Lower lobe of right lung (tissue), 2 donors: ENCODE results near the gene ROR1. TPM values are rescaled to one million over a fixed set of nuclear protein-coding genes. Genes with fewer than 3 reads are reported as not detected.

Experiments used
- ATAC-seq, 2 donors: fragments of 200-7000 bp; cut with Tn5 transposase; one replicate each; pipeline ENCODE4 v1.9.1; 2020 to 2022; ENCODE audit warnings: mild to moderate bottlenecking in 2 of 2, moderate library complexity in 2 of 2
- DNase-seq: peaks from one replicate; pipeline ENCODE4 v3.0.0-alpha.2; 2020
- H3K27ac ChIP-seq: fragments of 200-600 bp; one replicate; pipeline ENCODE4 v1.8.0; 2022
- H3K27me3 ChIP-seq: fragments of 200-600 bp; one replicate; pipeline ENCODE4 v1.8.0; 2022; ENCODE audit warnings: low read depth
- H3K36me3 ChIP-seq: fragments of 200-600 bp; one replicate; pipeline ENCODE4 v1.8.0; 2022; ENCODE audit warnings: mild to moderate bottlenecking
- H3K4me1 ChIP-seq: fragments of 200-600 bp; one replicate; pipeline ENCODE4 v1.8.0; 2022
- H3K4me3 ChIP-seq: fragments of 200-600 bp; one replicate; pipeline ENCODE4 v1.8.0; 2022; ENCODE audit warnings: mild to moderate bottlenecking
- H3K9me3 ChIP-seq: fragments of 200-600 bp; one replicate; pipeline ENCODE4 v1.8.0; 2022
- CTCF ChIP-seq: fragments of 200-600 bp; IDR thresholded peaks from one replicate; pipeline ENCODE4 v1.8.0; 2022; ENCODE audit warnings: antibody characterized with exemption, mild to moderate bottlenecking
- intact Hi-C: fragments of 100-400 bp; cut with DNase I; formaldehyde crosslinking; loops from one replicate; pipeline ENCODE4 v1.11.0; 2022
- total RNA-seq: library from RNA; stranded (reverse); fragmentation: NEBNext Ultra II Directional; extraction: Animal tissue kit (Norgen Biotek cat#: 25700); gene quantifications from one replicate; pipeline ENCODE4 v1.2.1, GENCODE V29; 2021
- donor health status: DM: no; HTN: yes; CAD: no; lungs with severe emphysema.

The ROR1 gene
- total RNA-seq, 1 donor from 2014 or later, result 15.8 TPM

GRCh38 chr1:63742526-63742925 lies 31.3 kb upstream of the ROR1 start:
- no peak for DNase-seq
- no peak overlapping the region for H3K4me3 ChIP-seq

GRCh38 chr1:63743781-63744180 lies 30.0 kb upstream of the ROR1 start:
- H3K4me3 ChIP-seq, result no peak overlapping the region
- intact Hi-C loops, result no loop called here
- DNase-seq (no peak), ATAC-seq (no peak)
- no peaks in the 10 kb centered on the region for H3K36me3 ChIP-seq
- no peak for TF ChIP-seq CTCF
- H3K27me3 ChIP-seq, result no peaks in the 10 kb centered on the region
- H3K27ac ChIP-seq, result no peak overlapping the region
- no peaks in the 10 kb centered on the region for H3K9me3 ChIP-seq
- H3K4me1 ChIP-seq, result no peaks in the 10 kb centered on the region

More at GRCh38 chr1:63742526-63742925, 31.3 kb upstream of the ROR1 start:
- Histone ChIP-seq H3K36me3 (no peaks in the 10 kb centered on the region), H3K9me3 (no peaks in the 10 kb centered on the region), H3K4me1 (no peaks in the 10 kb centered on the region), H3K27me3 (no peaks in the 10 kb centered on the region), H3K27ac (no peak overlapping the region)
- intact Hi-C loops, result no loop called here
- no peak for TF ChIP-seq CTCF
- ATAC-seq, result no peak

- H3K36me3 ChIP-seq, result no peaks in the 10 kb centered on the region
- DNase-seq (no peak), ATAC-seq (no peak)
- H3K4me1 ChIP-seq, result no peaks in the 10 kb centered on the region
- H3K4me3 ChIP-seq, result no peak overlapping the region
- no peak overlapping the region for H3K27ac ChIP-seq
- TF ChIP-seq CTCF, result no peak
- no peaks in the 10 kb centered on the region for H3K27me3 ChIP-seq
- no peaks in the 10 kb centered on the region for H3K9me3 ChIP-seq
- intact Hi-C loops, result no loop called here
Measured at GRCh38 chr1:63746129-63746864, 27.5 kb upstream of the ROR1 start.

- Histone ChIP-seq H3K36me3 (no peaks in the 10 kb centered on the region), H3K27ac (no peak overlapping the region), H3K4me3 (no peak overlapping the region), H3K4me1 (no peaks in the 10 kb centered on the region), H3K27me3 (no peaks in the 10 kb centered on the region), H3K9me3 (no peaks in the 10 kb centered on the region)
- DNase-seq (no peak), ATAC-seq (peak in 1 of 2 donors; percentile 14)
- no peak for TF ChIP-seq CTCF
- intact Hi-C loops, result no loop called here
Measured at GRCh38 chr1:63747445-63747844, 26.4 kb upstream of the ROR1 start.

- Histone ChIP-seq H3K36me3 (no peaks in the 10 kb centered on the region), H3K27ac (no peak overlapping the region), H3K4me3 (no peak overlapping the region), H3K4me1 (no peaks in the 10 kb centered on the region), H3K9me3 (no peaks in the 10 kb centered on the region), H3K27me3 (no peaks in the 10 kb centered on the region)
- intact Hi-C loops, result no loop called here
- ATAC-seq (no peak), DNase-seq (no peak)
- no peak for TF ChIP-seq CTCF
Measured at GRCh38 chr1:63748046-63748580, 25.7 kb upstream of the ROR1 start.
